Colonic mucosa (tissue), 4 donors: Measurements from ENCODE around the gene CORO7. TPM values are rescaled to one million over a fixed set of nuclear protein-coding genes. Genes with fewer than 3 reads are reported as not detected.

ENCODE experiments used
- DNase-seq: peaks from one replicate; pipeline ENCODE4 v3.0.0-alpha.2; 2020
- H3K27ac ChIP-seq: fragments of 200-600 bp; one replicate; pipeline ENCODE4 v1.8.0; 2021
- H3K27me3 ChIP-seq: fragments of 200-600 bp; one replicate; pipeline ENCODE4 v1.8.0; 2021
- H3K36me3 ChIP-seq: fragments of 200-600 bp; one replicate; pipeline ENCODE4 v1.8.0; 2021
- H3K4me1 ChIP-seq: fragments of 200-600 bp; one replicate; pipeline ENCODE4 v1.8.0; 2021; ENCODE audit warnings: mild to moderate bottlenecking
- H3K4me3 ChIP-seq: fragments of 200-600 bp; one replicate; pipeline ENCODE4 v1.8.0; 2021
- H3K9ac ChIP-seq, 2 donors: one replicate each; pipeline ENCODE4 v1.7.0; 2013; ENCODE audit warnings: control low read depth in 2 of 2, low read depth in 2 of 2, low read length in 2 of 2
- H3K9me3 ChIP-seq: fragments of 200-600 bp; one replicate; pipeline ENCODE4 v1.8.0; 2021
- intact Hi-C: fragments of 100-400 bp; cut with DNase I; formaldehyde crosslinking; loops from one replicate; pipeline ENCODE4 v1.14.1; 2022
- total RNA-seq, 2 donors: library from RNA; stranded (reverse); fragmentation: NEBNext Ultra II Directional in 1 of 2; extraction: Animal tissue kit (Norgen Biotek cat#: 25700) in 1 of 2; gene quantifications; one replicate each; pipeline ENCODE4 v1.2.1, GENCODE V29; 2021
- TF ChIP-seq, protein P1 (sequence below): fragments of 200-600 bp; IDR thresholded peaks from one replicate; pipeline ENCODE4 v1.8.0; 2022; ENCODE audit warnings: antibody characterized with exemption, mild to moderate bottlenecking
- donor health status: healthy.
- donor health status: DM: no; HTN: no; CAD: no.
- donor health status: DM: no; HTN: no; CAD: no.

Gene CORO7
- total RNA-seq, 2 donors from 2014 or later: 37.2 to 55.9 TPM

DNA sequence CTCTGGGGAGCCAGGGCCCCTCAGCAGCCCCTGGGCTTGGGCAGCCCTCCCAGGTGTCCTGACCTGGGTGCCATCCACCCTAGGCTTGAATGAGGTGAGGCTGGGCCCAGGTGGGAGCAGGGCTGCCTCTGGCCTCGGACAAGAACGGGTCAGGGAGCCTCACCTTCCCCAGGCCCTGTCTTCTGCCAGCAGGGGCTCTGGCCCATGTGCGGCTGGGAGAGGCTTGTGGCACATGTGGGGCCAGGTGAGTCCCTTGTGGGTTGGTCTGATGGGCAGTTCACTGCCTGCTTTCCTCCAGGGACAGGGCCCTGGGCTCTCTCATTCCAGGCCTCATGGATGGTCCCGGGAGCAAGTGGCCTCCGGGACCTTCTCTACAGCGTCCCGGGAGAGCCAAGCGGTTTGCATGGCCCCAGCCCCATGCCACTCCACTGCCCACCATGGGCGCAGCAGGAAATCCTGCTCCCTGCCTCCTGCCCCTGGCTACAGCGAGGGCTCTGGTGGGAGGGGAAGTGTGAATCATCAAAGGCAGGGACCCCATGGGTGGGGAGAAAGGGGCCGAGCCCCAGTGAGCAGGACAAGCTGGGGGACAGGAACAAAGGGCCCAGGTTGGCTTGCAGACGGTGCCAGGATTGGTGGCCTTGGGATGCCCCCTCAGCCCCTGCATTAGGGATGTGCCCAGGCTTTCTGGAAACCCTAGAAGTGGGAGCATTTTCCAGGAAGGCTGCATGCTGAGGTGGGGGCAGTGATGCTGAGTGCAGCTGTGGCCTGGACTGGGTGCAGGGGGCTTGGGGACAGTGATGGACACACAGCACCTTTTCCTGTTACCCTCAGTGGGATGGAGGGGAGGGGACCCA, 32.6 kb downstream of the CORO7 start:
- Histone ChIP-seq H3K36me3 (no peaks in the 10 kb centered on the region), H3K27ac (no peak overlapping the region), H3K4me3 (no peak overlapping the region), H3K4me1 (no peaks in the 10 kb centered on the region), H3K9me3 (no peaks in the 10 kb centered on the region), H3K27me3 (no peaks in the 10 kb centered on the region), H3K9ac (no peak overlapping the region)
- TF ChIP-seq, protein P1, sequence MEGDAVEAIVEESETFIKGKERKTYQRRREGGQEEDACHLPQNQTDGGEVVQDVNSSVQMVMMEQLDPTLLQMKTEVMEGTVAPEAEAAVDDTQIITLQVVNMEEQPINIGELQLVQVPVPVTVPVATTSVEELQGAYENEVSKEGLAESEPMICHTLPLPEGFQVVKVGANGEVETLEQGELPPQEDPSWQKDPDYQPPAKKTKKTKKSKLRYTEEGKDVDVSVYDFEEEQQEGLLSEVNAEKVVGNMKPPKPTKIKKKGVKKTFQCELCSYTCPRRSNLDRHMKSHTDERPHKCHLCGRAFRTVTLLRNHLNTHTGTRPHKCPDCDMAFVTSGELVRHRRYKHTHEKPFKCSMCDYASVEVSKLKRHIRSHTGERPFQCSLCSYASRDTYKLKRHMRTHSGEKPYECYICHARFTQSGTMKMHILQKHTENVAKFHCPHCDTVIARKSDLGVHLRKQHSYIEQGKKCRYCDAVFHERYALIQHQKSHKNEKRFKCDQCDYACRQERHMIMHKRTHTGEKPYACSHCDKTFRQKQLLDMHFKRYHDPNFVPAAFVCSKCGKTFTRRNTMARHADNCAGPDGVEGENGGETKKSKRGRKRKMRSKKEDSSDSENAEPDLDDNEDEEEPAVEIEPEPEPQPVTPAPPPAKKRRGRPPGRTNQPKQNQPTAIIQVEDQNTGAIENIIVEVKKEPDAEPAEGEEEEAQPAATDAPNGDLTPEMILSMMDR: no peak
- DNase-seq: no peak
- intact Hi-C loops: no loop called here

DNA sequence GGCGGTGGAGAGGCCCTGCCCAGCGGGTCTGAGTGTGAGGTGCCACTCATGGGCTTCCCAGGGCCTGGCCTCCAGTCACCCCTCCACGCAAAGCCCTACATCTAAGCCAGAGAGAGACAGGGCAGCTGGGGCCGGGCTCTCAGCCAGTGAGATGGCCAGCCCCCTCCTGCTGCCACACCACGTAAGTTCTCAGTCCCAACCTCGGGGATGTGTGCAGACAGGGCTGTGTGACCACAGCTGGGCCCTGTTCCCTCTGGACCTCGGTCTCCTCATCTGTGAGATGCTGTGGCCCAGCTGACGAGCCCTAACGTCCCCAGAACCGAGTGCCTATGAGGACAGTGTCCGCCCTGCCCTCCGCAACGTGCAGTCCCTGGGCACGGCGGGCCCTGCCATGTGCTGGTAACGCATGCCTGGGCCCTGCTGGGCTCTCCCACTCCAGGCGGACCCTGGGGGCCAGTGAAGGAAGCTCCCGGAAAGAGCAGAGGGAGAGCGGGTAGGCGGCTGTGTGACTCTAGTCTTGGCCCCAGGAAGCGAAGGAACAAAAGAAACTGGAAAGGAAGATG, 33.5 kb downstream of the CORO7 start:
- no peak for DNase-seq
- intact Hi-C loops: no loop called here
- TF ChIP-seq, protein P1: no peak
- no peaks in the 10 kb centered on the region for H3K36me3 ChIP-seq
- H3K9me3 ChIP-seq: no peaks in the 10 kb centered on the region
- no peak overlapping the region for H3K4me3 ChIP-seq
- no peak overlapping the region for H3K9ac ChIP-seq
- H3K27me3 ChIP-seq: no peaks in the 10 kb centered on the region
- H3K27ac ChIP-seq: no peak overlapping the region
- no peaks in the 10 kb centered on the region for H3K4me1 ChIP-seq

DNA sequence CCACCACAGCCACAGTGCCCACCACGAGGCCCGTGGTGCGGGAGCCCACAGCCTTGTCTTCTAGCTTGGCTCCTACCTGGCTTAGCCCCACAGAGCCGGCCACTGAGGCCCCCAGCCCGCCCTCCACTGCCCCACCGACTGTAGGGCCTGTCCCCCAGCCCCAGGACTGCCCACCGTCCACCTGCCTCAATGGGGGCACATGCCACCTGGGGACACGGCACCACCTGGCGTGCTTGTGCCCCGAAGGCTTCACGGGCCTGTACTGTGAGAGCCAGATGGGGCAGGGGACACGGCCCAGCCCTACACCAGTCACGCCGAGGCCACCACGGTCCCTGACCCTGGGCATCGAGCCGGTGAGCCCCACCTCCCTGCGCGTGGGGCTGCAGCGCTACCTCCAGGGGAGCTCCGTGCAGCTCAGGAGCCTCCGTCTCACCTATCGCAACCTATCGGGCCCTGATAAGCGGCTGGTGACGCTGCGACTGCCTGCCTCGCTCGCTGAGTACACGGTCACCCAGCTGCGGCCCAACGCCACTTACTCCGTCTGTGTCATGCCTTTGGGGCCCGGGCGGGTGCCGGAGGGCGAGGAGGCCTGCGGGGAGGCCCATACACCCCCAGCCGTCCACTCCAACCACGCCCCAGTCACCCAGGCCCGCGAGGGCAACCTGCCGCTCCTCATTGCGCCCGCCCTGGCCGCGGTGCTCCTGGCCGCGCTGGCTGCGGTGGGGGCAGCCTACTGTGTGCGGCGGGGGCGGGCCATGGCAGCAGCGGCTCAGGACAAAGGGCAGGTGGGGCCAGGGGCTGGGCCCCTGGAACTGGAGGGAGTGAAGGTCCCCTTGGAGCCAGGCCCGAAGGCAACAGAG, 34.2 kb downstream of the CORO7 start:
- Histone ChIP-seq H3K36me3 (no peaks in the 10 kb centered on the region), H3K9ac (no peak overlapping the region), H3K4me3 (no peak overlapping the region), H3K27ac (no peak overlapping the region), H3K9me3 (no peaks in the 10 kb centered on the region), H3K4me1 (no peaks in the 10 kb centered on the region), H3K27me3 (no peaks in the 10 kb centered on the region)
- intact Hi-C loops: no loop called here
- TF ChIP-seq, protein P1: no peak
- DNase-seq: no peak

DNA sequence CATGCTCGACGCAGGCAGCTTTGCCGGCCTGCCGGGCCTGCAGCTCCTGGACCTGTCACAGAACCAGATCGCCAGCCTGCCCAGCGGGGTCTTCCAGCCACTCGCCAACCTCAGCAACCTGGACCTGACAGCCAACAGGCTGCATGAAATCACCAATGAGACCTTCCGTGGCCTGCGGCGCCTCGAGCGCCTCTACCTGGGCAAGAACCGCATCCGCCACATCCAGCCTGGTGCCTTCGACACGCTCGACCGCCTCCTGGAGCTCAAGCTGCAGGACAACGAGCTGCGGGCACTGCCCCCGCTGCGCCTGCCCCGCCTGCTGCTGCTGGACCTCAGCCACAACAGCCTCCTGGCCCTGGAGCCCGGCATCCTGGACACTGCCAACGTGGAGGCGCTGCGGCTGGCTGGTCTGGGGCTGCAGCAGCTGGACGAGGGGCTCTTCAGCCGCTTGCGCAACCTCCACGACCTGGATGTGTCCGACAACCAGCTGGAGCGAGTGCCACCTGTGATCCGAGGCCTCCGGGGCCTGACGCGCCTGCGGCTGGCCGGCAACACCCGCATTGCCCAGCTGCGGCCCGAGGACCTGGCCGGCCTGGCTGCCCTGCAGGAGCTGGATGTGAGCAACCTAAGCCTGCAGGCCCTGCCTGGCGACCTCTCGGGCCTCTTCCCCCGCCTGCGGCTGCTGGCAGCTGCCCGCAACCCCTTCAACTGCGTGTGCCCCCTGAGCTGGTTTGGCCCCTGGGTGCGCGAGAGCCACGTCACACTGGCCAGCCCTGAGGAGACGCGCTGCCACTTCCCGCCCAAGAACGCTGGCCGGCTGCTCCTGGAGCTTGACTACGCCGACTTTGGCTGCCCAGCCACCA, 35.1 kb downstream of the CORO7 start:
- Histone ChIP-seq H3K36me3 (no peaks in the 10 kb centered on the region), H3K27me3 (no peaks in the 10 kb centered on the region), H3K9ac (no peak overlapping the region), H3K9me3 (no peaks in the 10 kb centered on the region), H3K27ac (no peak overlapping the region), H3K4me3 (no peak overlapping the region), H3K4me1 (no peaks in the 10 kb centered on the region)
- intact Hi-C loops: no loop called here
- TF ChIP-seq, protein P1: no peak
- DNase-seq: no peak
